NCI-H2196 treated with DMSO at 0.1 percent for 48 hours (cell line): ENCODE results near the gene LYZL1.
"Not testable (repeated sequence)": the region's sequence is repeated elsewhere in the genome, so short reads cannot be mapped to it uniquely, and the experiment has no call there.

ENCODE experiments used
- DNase-seq: peaks from one replicate; lab custom pipeline; 2025; ENCODE audit not compliant: unreplicated experiment; lab: John Stamatoyannopoulos, UW

The LYZL1 gene

GRCh38 chr10:29288906-29289305 lies at the start of gene LYZL1:
LYZL1 (plus strand) TSS chr10:29289070; CDS start chr10:29291868, 2,798 bp downstream.
- not testable (repeated sequence) for DNase-seq

DNA sequence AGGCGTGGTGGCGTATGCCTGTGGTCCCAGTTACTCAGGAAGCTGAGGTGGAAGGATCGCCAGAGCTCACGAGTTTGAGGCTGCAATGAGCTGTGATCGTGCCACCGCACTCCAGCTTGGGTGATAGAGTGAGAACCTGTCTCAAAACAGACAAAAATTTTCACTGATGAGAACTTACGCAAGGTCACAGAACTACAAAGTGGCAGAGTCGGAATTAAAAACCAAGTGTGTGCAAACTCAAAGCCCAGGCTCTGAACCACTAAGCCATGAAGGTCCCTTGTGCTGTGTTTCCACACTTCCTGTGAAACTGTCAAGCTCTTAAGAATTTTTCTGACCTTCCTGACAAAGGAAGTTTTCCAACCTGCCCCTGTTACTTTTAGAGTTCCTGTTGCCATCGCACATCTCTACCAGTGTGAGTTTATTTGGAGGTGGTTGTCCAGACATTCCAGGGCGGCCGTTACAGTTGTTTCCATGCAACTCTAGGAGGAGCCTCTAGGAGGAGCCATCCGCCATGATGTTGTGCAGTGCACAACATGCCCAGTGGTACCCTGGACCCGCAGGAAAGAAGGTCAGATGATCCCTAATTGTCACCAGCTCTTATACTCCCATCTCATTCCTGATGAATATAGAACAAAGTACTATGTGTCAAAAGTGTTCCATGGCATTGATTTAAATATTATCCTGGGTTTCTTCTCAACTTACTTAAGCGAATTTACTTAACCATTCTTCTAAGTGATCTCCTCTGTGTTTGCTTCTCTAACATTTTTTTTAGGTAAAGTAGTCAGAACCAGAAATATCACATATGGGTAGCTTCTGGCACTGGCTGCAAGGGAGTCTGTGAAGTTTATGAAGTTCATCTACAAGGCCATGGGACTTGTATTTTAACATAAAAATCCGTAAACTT lies 49.0 kb upstream of the LYZL1 start:
- DNase-seq = no peak

DNA sequence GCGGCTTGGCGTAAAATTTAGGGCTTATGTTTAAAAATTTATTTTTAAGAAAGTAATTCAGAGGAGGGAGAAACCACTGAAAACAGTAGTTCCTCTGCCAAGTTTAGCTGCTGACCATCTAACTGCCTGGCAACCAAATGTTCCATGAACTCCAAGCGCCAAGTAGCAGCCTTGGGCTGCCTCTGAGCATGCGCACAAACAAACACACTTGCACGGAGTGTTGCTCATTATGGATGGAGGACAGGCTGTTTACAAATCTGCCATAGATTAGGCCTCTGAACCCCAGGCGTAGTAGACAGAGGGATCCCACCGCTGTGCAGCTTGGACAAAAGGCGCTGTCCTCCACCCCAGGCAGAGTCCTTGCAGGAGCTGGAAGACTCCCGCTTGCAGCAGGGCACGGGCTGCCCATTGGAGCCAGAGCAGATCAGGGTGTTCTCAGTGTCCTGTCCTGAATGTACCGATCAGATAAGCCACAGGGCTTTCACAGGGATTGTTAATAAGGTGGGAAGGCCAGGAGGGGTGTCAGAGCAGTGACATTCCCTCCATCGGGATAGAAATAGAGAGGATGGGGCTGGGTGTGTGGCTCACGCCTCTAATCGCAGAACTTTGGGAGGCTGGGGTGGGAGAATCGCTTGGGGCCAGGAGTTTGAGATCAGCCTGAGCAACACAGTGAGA lies 47.7 kb upstream of the LYZL1 start:
- no peak for DNase-seq

DNA sequence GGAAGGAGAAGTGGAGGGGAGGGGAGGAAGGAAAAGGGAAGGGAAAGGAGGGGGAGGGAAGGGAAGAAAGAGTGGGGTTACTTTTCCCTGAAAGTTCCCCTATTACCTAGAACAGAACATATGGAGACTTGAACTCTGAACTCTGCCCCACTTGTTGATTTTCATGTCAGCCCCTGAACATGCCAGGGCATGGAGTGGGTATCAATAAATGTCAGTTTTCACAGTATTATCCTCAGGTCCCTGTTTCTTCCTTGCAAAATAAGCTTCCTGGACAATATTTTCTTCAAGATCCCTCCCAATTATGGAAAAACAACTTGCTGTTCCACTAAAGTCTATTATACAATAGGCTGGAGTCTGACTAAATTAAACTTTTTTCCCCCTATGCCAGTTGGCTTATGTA lies 46.9 kb upstream of the LYZL1 start:
- no peak for DNase-seq

GRCh38 chr10:29243066-29243465 lies 45.8 kb upstream of the LYZL1 start:
- no peak for DNase-seq

DNA sequence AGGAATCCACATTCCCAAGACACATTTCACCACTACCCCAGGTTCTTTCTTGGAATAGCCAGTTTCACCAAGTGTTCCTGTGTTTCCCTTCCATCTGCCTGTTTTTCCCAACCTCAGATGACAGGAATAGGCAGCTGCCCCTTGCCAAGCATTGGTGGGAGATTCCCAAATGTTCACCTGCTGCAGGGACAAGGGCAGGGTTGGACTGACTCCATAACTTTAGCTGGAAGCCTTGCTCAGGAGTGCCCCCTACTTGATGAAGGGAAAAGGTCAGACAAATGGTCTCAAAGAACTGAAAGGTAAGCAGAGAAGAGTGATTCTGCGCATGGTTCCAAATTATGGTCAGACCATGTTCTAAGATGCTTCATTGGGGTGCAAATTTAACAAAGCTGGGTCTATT lies 45.1 kb upstream of the LYZL1 start:
- DNase-seq = no peak

DNA sequence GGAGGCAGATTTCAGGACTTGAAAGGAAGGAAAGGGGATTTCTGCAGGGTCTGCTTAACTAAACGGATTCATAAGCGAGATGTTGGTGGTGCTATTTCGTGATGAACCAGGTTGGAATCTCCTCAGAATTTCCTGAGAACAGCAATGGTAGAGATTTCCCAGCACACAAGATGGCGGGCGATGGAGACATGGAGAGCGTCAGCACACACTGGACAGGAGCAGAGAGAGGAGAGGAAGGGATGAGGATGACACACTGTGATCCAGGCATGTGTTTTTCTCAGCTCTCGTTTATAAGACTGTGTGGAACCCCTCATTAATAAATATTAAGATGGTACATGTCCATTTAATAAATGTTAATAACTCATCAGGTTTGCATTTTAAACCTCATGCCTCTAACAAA lies 43.9 kb upstream of the LYZL1 start:
- no peak for DNase-seq

GRCh38 chr10:29245476-29245875 lies 43.4 kb upstream of the LYZL1 start:
- DNase-seq = no peak

GRCh38 chr10:29246449-29246848 lies 42.4 kb upstream of the LYZL1 start:
- no peak for DNase-seq

- no peak for DNase-seq
Measured at GRCh38 chr10:29248158-29248557, 40.7 kb upstream of the LYZL1 start.

GRCh38 chr10:29249018-29249417 lies 39.9 kb upstream of the LYZL1 start:
- no peak for DNase-seq

DNA sequence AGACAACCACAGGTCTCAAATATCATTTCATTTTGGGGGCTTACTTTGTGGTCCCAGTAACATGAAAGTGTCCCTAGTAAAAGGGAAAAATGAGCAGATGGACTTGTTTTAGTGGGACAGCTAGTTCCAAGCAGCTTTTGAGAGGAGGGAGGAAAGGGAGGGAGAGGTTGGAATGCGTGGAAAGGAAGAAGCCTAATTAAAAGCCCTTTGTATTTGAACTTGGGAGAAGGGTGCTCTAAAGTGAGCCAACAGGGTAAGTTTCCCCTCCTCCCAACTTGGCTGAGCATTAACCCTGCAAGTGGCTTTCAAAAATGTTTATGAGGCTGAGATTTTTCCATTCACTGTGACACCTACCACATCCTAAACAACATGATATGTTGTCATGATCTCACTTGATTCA lies 38.8 kb upstream of the LYZL1 start:
- DNase-seq = no peak

DNA sequence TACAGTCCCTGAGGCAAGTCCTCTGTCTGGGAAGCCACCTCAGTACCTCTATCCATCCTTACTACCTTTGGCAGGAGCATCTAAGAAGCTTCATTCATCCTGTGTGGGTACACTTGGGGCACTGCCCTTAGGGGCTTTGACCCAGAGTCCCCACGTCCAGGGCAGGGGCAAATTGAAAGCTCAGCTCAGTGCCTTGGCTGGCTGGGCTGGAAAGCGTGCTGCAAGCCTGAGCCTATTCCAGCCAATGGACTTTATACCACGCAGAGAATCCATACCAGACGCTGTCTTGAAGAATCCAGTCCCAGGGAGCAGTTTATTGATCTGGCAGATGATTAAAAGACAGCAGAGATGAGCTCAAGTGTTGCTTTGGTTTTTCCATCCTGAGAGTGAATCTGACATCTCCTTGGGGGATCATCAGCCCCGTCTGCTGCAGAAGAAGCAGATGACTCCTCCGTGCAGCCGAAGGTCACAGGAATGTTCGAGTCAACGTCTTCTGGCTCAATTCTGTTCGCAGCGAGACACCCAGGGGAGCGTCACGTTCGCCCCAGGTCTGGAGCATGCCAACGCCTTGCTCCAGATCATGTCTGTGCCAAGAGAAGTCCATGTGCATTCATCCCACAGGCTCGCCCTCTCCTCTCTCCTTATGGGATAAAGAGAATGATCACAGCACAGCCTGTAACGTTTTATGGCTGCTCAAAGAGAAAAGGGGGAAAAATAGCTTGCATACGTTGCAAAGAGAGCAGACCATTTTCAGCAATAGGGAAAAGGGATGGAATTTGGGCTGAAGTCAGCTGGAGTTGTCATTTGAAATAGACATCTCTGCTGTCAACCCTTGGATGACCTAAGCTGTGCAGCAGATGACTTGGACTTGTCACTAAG lies 35.8 kb upstream of the LYZL1 start:
- DNase-seq = no peak

GRCh38 chr10:29253690-29254029 lies 35.2 kb upstream of the LYZL1 start:
- DNase-seq = no peak

DNA sequence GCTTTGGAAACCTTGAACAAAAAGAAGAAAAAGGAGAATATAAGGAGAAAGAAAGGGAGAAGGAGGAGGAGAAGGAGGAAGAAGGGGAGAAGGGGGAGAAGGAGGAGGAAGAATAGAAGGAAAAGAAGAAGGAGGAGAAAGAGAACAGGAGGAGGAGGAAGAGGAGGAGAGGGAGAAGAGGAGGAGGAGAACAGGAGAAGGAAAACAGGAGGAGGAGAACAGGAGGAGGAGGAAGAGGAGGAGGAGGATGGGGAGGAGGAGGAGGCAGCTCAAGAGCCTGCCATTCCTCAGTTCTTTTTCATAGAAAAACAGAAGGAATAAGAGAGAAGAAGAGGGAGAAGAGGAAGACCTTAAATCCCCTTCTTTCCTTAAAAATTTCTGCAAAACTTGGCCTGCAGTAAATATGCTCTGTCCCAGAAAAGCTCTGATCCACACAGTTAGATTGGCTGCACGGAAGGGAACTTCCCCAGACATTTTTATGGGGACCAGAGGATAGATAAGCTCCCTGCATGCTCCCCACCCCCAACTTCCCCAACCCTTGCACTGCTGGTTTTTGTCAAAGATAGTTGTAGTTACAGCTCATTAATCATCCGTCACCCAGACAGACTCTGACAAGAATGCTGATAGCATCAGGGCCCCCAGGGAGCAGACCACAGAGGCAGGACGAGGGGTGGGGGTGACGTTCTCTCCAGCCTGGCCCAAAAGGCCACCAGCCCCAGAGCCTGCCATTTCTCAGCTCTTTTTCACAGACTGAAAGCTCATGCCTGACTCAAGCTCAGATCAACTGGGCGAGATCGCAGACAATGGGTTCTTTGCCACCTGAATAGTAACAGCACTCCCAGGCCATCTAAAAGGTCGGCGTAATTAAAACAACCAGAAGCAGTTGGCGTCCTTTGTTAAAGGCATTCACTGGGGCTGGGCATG lies 34.5 kb upstream of the LYZL1 start:
- DNase-seq = no peak

- no peak for DNase-seq
Measured at GRCh38 chr10:29255104-29255503, 33.8 kb upstream of the LYZL1 start.

DNA sequence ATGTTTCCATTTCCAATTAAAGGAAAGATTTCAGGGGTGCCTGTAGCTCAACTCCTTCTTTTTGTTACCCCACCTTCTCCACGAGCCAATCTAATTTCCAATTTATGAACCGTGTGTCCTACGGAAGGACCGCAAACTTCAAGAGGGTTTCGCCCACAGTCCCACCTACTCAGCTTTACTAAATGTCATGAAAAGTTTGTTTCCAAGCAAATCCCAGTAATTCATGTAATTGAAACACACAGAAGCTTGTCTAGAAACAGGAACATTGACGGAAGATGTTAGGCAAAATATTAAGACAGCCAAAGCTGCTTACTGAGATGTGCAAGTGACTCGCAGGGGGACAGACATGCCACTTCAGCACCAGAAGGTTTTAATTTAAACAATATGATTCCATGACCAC lies 32.9 kb upstream of the LYZL1 start:
- DNase-seq = no peak

- no peak for DNase-seq
Measured at GRCh38 chr10:29256586-29256985, 32.3 kb upstream of the LYZL1 start.

- DNase-seq = no peak
Measured at GRCh38 chr10:29257106-29257783, 31.6 kb upstream of the LYZL1 start.

GRCh38 chr10:29257784-29258135 lies 31.1 kb upstream of the LYZL1 start:
- DNase-seq = no peak
